Activated CD4-positive, CD25-positive, alpha-beta regulatory T cell treated with anti-CD3 and anti-CD28 coated beads, Interleukin-2, amount 50 U/mL, for 16 hours (primary cell): ENCODE data around the gene MRPS35.

Experiments
- DNase-seq: peaks from one replicate; pipeline ENCODE4 v3.0.0-alpha.2; 2020; ENCODE audit warnings: low read depth, low spot score

The MRPS35 gene

GRCh38 chr12:27710592-27711316 is at the start of gene MRPS35:
TSS of gene MRPS35 (plus strand) at chr12:27710832. CDS start at chr12:27710844, 12 bp downstream.
- peak; percentile 83 for DNase-seq

GRCh38 chr12:27665704-27666103 is 44.9 kb upstream of the MRPS35 start:
- no peak for DNase-seq

GRCh38 chr12:27666510-27666909 is 44.1 kb upstream of the MRPS35 start:
- DNase-seq: no peak

GRCh38 chr12:27667540-27667939 is 43.1 kb upstream of the MRPS35 start:
- DNase-seq: no peak

- no peak for DNase-seq
Observed at GRCh38 chr12:27672051-27672450, 38.6 kb upstream of the MRPS35 start.

- DNase-seq: no peak
Observed at GRCh38 chr12:27672643-27673042, 38.0 kb upstream of the MRPS35 start.

GRCh38 chr12:27673101-27673718 is 37.4 kb upstream of the MRPS35 start:
- no peak for DNase-seq

GRCh38 chr12:27674989-27675388 is 35.6 kb upstream of the MRPS35 start:
- DNase-seq: no peak

GRCh38 chr12:27680619-27681018 is 30.0 kb upstream of the MRPS35 start:
- DNase-seq: no peak

- no peak for DNase-seq
Observed at GRCh38 chr12:27682534-27682933, 28.1 kb upstream of the MRPS35 start.

- DNase-seq: no peak
Observed at GRCh38 chr12:27685274-27685673, 25.4 kb upstream of the MRPS35 start.

- no peak for DNase-seq
Observed at GRCh38 chr12:27686147-27686546, 24.5 kb upstream of the MRPS35 start.

- no peak for DNase-seq
Observed at GRCh38 chr12:27688671-27689070, 22.0 kb upstream of the MRPS35 start.

- DNase-seq: no peak
Observed at GRCh38 chr12:27689558-27690180, 21.0 kb upstream of the MRPS35 start.

- no peak for DNase-seq
Observed at GRCh38 chr12:27693403-27693802, 17.2 kb upstream of the MRPS35 start.

GRCh38 chr12:27695556-27696292 is 14.9 kb upstream of the MRPS35 start:
- DNase-seq: no peak

- no peak for DNase-seq
Observed at GRCh38 chr12:27696293-27696652, 14.4 kb upstream of the MRPS35 start, which contains the start of gene REP15. TSS of gene REP15 (plus strand) at chr12:27696447. CDS start at chr12:27696563, 116 bp downstream.

- no peak for DNase-seq
Observed at GRCh38 chr12:27696864-27697564, 13.6 kb upstream of the MRPS35 start.

- DNase-seq: peak; percentile 58
Observed at GRCh38 chr12:27703720-27704452, 6.7 kb upstream of the MRPS35 start.

- DNase-seq: no peak
Observed at GRCh38 chr12:27705263-27705662, 5.4 kb upstream of the MRPS35 start.

GRCh38 chr12:27707216-27707615 is 3.4 kb upstream of the MRPS35 start:
- no peak for DNase-seq
